ENCODE data around the gene GPR37L1. TPM values are rescaled to one million over a fixed set of nuclear protein-coding genes. Genes with fewer than 3 reads are reported as not detected.

GPR37L1 gene
- total and polyA plus RNA-seq, 10 of the 15 experiments (the other 5 are each of a cell fraction or from before 2014, with no cell fraction given), result under 0.01 to 0.08 (median 0.02) TPM; not detected in 5

GRCh38 chr1:202168861-202169260 is 46.1 kb downstream of the GPR37L1 start:
- no peak overlapping the region for H3K9ac ChIP-seq (ENCODE audit: control insufficient read depth, insufficient read depth, low read length)
- ChIA-PET SMC1A (ENCODE audit: uncharacterized antibody, unreplicated experiment) (no interaction called here), CTCF (interaction anchor here (0.7 to 0.9 kb wide), 2 partner anchors 9 to 16 kb away, joined by 3 read pairs; partner anchors contain the start of gene PTPN7), POLR2A (no interaction called here), RAD21 (ENCODE audit: unreplicated experiment) (no interaction called here)
- DNase-seq (ENCODE audit: low read depth, low spot score) (no peak), ATAC-seq (no peak), FAIRE-seq (no peak)
- 61% methylated on average over 7 of the region's 7 CpGs for WGBS (ENCODE audit: insufficient coverage, insufficient replicate concordance, low lambda C conversion rate, missing lambda C conversion rate)
- H3K4me1 ChIP-seq (ENCODE audit: control insufficient read depth, insufficient read depth, low read length), result peaks cover 21% of the 10 kb centered on the region
- no TSS peak for BruUV-seq (replicated peaks)
- H3K27me3 ChIP-seq (replicated peaks in 1 of 2; ENCODE audit: control insufficient read depth in 2 of 2, insufficient read depth in 2 of 2, low read length in 1 of 2), result no peaks in the 10 kb centered on the region
- in situ Hi-C loops (cut with MboI), result no loop called here
- H3K27ac ChIP-seq (ENCODE audit: control insufficient read depth, insufficient read depth), result no peak overlapping the region
- no peaks in the 10 kb centered on the region for H3K9me3 ChIP-seq (replicated peaks; ENCODE audit: control insufficient read depth, insufficient read depth, low read length)
- no peaks in the 10 kb centered on the region for H4K20me1 ChIP-seq (ENCODE audit: control insufficient read depth, insufficient read depth)
- H3K4me3 ChIP-seq, result no peak overlapping the region
- intact Hi-C loops (cut with micrococcal nuclease; ENCODE audit: unreplicated experiment), result no loop called here
- H2AFZ ChIP-seq (ENCODE audit: control insufficient read depth, low read depth, low read length), result no peak overlapping the region
- H3K36me3 ChIP-seq (ENCODE audit: control insufficient read depth in 2 of 2, insufficient read depth in 2 of 2, low read length in 1 of 2), result no peaks in the 10 kb centered on the region
- H3K4me2 ChIP-seq (ENCODE audit: control insufficient read depth, insufficient read depth), result no peak overlapping the region
- TF ChIP-seq ZBED1 (IDR thresholded peaks at IDR 0.05; ENCODE audit: borderline replicate concordance), result no peak
- TF ChIP-seq CBX5 (IDR thresholded peaks at IDR 0.05; ENCODE audit: low read depth), result no peak
- no peak for TF ChIP-seq TCF3 (IDR thresholded peaks at IDR 0.05; ENCODE audit: borderline replicate concordance, insufficient read depth, low read depth, low read length)
- no peaks in the 10 kb centered on the region for H3K79me2 ChIP-seq (ENCODE audit: control insufficient read depth, insufficient read depth, low read length)

GRCh38 chr1:202170726-202171125 is 48.0 kb downstream of the GPR37L1 start:
- ATAC-seq, result peak; percentile 59

More at GRCh38 chr1:202170726-202171125, 48.0 kb downstream of the GPR37L1 start:
- ChIA-PET SMC1A (ENCODE audit: uncharacterized antibody, unreplicated experiment) (interaction anchor here (1.5 kb wide), 1 partner anchor 16 kb away, joined by 8 read pairs; no protein-coding TSS in a partner anchor), RAD21 (ENCODE audit: unreplicated experiment) (no interaction called here), CTCF (interaction anchor here (0.6 to 2.8 kb wide), 4 partner anchors 12 to 35 kb away, joined by 3 to 10 read pairs (median 4); no protein-coding TSS in a partner anchor), POLR2A (interaction anchor here (0.6 kb wide), 1 partner anchor 469 kb away, joined by 4 read pairs; no protein-coding TSS in a partner anchor)
- H3K4me3 ChIP-seq, result no peak overlapping the region
- WGBS (ENCODE audit: insufficient coverage, insufficient replicate concordance, low lambda C conversion rate, missing lambda C conversion rate), result 65% methylated on average over 6 of the region's 6 CpGs
- FAIRE-seq (no peak), DNase-seq (ENCODE audit: low read depth, low spot score) (no peak)
- H3K9ac ChIP-seq (ENCODE audit: control insufficient read depth, insufficient read depth, low read length), result no peak overlapping the region
- no peaks in the 10 kb centered on the region for H3K79me2 ChIP-seq (ENCODE audit: control insufficient read depth, insufficient read depth, low read length)
- H3K36me3 ChIP-seq (ENCODE audit: control insufficient read depth in 2 of 2, insufficient read depth in 2 of 2, low read length in 1 of 2), result no peaks in the 10 kb centered on the region
- BruUV-seq (replicated peaks), result no TSS peak
- H3K4me1 ChIP-seq (ENCODE audit: control insufficient read depth, insufficient read depth, low read length), result peaks cover 5% of the 10 kb centered on the region
- H3K4me2 ChIP-seq (ENCODE audit: control insufficient read depth, insufficient read depth), result no peak overlapping the region
- intact Hi-C loops (cut with micrococcal nuclease; ENCODE audit: unreplicated experiment) (no loop called here), in situ Hi-C loops (cut with MboI) (no loop called here)
- H3K9me3 ChIP-seq (replicated peaks; ENCODE audit: control insufficient read depth, insufficient read depth, low read length), result no peaks in the 10 kb centered on the region
- no peaks in the 10 kb centered on the region for H4K20me1 ChIP-seq (ENCODE audit: control insufficient read depth, insufficient read depth)
- H3K27ac ChIP-seq (ENCODE audit: control insufficient read depth, insufficient read depth), result no peak overlapping the region
- no peak overlapping the region for H2AFZ ChIP-seq (ENCODE audit: control insufficient read depth, low read depth, low read length)
- no peaks in the 10 kb centered on the region for H3K27me3 ChIP-seq (replicated peaks in 1 of 2; ENCODE audit: control insufficient read depth in 2 of 2, insufficient read depth in 2 of 2, low read length in 1 of 2)
- TF ChIP-seq SMC3 (IDR thresholded peaks at IDR 0.05; ENCODE audit: borderline replicate concordance, low read length) (peak; percentile 34; the same call in 1 of the 2 replicates), MTA2 (IDR thresholded peaks at IDR 0.05; ENCODE audit: low read depth) (no peak), ZBTB40 (IDR thresholded peaks at IDR 0.05; ENCODE audit: borderline replicate concordance) (no peak), CTCF (IDR thresholded peaks at IDR 0.05 in 2 of 3, conservative IDR thresholded peaks at IDR 0.05 in 1 of 3; ENCODE audit: control insufficient read depth in 2 of 3, extremely low read depth in 1 of 3, insufficient read depth in 1 of 3, low read depth in 3 of 3, low read length in 3 of 3) (peak in 1 of 3 experiments; percentile 28; a peak in 1 of 6 replicates)
